ENCODE results near the gene ZDHHC20.

The ZDHHC20 gene

GRCh38 chr13:21338639-21339278 lies 120.3 kb downstream of the ZDHHC20 start:
- TF ChIP-seq POLR2A (IDR thresholded peaks at IDR 0.05; ENCODE audit: low read length): no peak
- TF ChIP-seq GATA1 (IDR thresholded peaks at IDR 0.05; ENCODE audit: low read depth, low read length): no peak
- no peak for DNase-seq

GRCh38 chr13:21338156-21338555 lies 120.9 kb downstream of the ZDHHC20 start:
- TF ChIP-seq POLR2A (IDR thresholded peaks at IDR 0.05; ENCODE audit: low read length) (no peak), GATA1 (IDR thresholded peaks at IDR 0.05; ENCODE audit: low read depth, low read length) (no peak)
- DNase-seq: peak; percentile 11 to 16

GRCh38 chr13:21336609-21337349 lies 122.3 kb downstream of the ZDHHC20 start:
- DNase-seq: no peak
- TF ChIP-seq POLR2A (IDR thresholded peaks at IDR 0.05; ENCODE audit: low read length) (no peak), GATA1 (IDR thresholded peaks at IDR 0.05; ENCODE audit: low read depth, low read length) (no peak)

- TF ChIP-seq POLR2A (IDR thresholded peaks at IDR 0.05; ENCODE audit: low read length) (no peak), GATA1 (IDR thresholded peaks at IDR 0.05; ENCODE audit: low read depth, low read length) (no peak)
- DNase-seq: no peak
Measured at GRCh38 chr13:21333186-21333585, 125.9 kb downstream of the ZDHHC20 start.

- DNase-seq: no peak
- TF ChIP-seq POLR2A (IDR thresholded peaks at IDR 0.05; ENCODE audit: low read length) (no peak), GATA1 (IDR thresholded peaks at IDR 0.05; ENCODE audit: low read depth, low read length) (no peak)
Measured at GRCh38 chr13:21330126-21330861, 128.8 kb downstream of the ZDHHC20 start.

- DNase-seq: no peak
- no peak for TF ChIP-seq GATA1 (IDR thresholded peaks at IDR 0.05; ENCODE audit: low read depth, low read length)
- TF ChIP-seq POLR2A (IDR thresholded peaks at IDR 0.05; ENCODE audit: low read length): no peak
Measured at GRCh38 chr13:21328836-21329477, 130.1 kb downstream of the ZDHHC20 start.

GRCh38 chr13:21328201-21328600 lies 130.9 kb downstream of the ZDHHC20 start:
- no peak for TF ChIP-seq GATA1 (IDR thresholded peaks at IDR 0.05; ENCODE audit: low read depth, low read length)
- no peak for TF ChIP-seq POLR2A (IDR thresholded peaks at IDR 0.05; ENCODE audit: low read length)

GRCh38 chr13:21326155-21327031 lies 132.7 kb downstream of the ZDHHC20 start:
- no peak for TF ChIP-seq POLR2A (IDR thresholded peaks at IDR 0.05; ENCODE audit: low read length)
- no peak for TF ChIP-seq GATA1 (IDR thresholded peaks at IDR 0.05; ENCODE audit: low read depth, low read length)
- DNase-seq: no peak

More at GRCh38 chr13:21328201-21328600, 130.9 kb downstream of the ZDHHC20 start:
- DNase-seq: no peak

- DNase-seq: no peak
Measured at GRCh38 chr13:21324803-21325202, 134.3 kb downstream of the ZDHHC20 start.

GRCh38 chr13:21322988-21323387 lies 136.1 kb downstream of the ZDHHC20 start:
- DNase-seq: no peak
- no peak for TF ChIP-seq POLR2A (IDR thresholded peaks at IDR 0.05; ENCODE audit: low read length)
- TF ChIP-seq GATA1 (IDR thresholded peaks at IDR 0.05; ENCODE audit: low read depth, low read length): no peak

More at GRCh38 chr13:21324803-21325202, 134.3 kb downstream of the ZDHHC20 start:
- no peak for TF ChIP-seq POLR2A (IDR thresholded peaks at IDR 0.05; ENCODE audit: low read length)
- TF ChIP-seq GATA1 (IDR thresholded peaks at IDR 0.05; ENCODE audit: low read depth, low read length): no peak

Data from erythroblast (primary cell).